HPDE6-E6E7 (cell line): ENCODE measurements around the gene FMNL2.

Experiments
- DNase-seq: peaks from one replicate; pipeline ENCODE4 v3.0.0; 2011; ENCODE audit warnings: missing footprints; ENCODE audit errors: extremely low spot score

The FMNL2 gene

GRCh38 chr2:152425765-152426727, 91.1 kb downstream of the FMNL2 start:
- no peak for DNase-seq

- DNase-seq = no peak
Measured at GRCh38 chr2:152426801-152427200, 91.8 kb downstream of the FMNL2 start.

DNA sequence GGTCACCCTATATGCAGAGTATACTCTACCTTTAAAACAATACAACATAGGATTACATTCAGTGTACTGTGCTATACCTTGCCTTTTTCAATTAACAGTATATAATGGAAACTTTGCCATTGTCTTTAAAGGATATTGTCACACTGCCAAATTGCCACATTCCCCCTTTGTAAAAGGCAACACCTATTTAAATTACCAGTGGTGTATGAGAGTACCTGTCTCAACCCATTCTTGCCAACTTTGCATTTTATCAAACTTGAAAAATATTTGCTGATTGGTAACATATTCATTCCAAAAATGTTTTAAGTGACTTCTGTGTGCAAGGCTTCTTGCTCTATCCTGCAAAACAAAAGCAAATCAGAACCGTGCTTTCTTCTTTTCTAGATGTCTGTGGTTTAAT, 92.9 kb downstream of the FMNL2 start:
- no peak for DNase-seq

GRCh38 chr2:152428800-152429582, 94.0 kb downstream of the FMNL2 start:
- DNase-seq = no peak

- DNase-seq = no peak
Measured at GRCh38 chr2:152430876-152431275, 95.9 kb downstream of the FMNL2 start.

DNA sequence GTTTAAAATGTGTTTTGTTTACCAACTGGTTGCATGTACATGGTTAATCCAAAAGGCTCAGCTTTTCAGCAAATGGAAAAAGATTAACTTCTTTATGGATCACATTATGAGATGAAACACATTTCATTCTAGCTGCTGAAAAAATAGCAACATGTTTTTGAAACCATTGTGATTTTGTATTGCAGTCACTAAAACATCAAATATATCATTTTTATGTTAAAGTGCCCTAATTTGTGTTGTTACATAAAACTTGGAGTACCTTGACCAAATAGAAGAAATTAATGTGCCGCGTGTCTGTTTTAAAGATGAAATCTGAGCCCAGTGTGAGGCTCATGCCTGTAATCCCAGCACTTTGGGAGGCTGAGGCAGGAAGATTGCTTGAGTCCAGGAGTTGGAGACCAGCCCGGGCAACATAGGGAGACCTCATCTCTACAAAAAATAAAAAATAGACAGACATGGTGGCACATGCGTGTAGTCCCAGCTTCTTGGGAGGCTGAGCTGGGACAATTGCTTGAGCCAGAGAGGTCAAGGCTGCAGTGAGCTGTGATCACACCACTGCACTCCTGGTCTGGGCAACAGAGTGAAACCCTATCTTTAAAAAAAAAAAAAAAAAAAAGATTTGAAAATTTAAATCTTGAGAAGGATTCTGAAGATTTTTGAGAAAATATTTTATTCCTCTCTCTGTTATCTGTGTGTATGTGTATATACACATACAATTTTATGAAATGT, 96.6 kb downstream of the FMNL2 start:
- no peak for DNase-seq

GRCh38 chr2:152432206-152432653, 97.3 kb downstream of the FMNL2 start:
- peak; percentile 81 for DNase-seq

DNA sequence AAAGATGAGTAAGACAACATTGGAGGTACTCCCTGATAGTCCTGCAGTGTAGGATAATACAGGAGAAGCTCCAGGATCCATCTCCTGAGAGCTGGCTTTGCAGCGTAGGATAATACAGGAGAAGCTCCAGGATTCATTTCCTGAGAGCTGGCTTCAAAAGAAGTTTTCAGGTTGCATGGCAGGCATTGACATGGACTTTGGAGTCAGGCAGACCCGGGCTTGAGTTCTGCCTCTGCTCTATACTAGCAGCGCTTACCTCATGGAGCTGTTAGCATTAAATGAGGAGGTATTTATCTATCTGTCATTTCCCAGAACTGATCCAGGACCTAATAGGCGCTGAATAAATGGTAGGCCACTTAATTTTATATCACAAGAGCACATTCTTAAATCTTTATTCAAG, 97.8 kb downstream of the FMNL2 start:
- no peak for DNase-seq

DNA sequence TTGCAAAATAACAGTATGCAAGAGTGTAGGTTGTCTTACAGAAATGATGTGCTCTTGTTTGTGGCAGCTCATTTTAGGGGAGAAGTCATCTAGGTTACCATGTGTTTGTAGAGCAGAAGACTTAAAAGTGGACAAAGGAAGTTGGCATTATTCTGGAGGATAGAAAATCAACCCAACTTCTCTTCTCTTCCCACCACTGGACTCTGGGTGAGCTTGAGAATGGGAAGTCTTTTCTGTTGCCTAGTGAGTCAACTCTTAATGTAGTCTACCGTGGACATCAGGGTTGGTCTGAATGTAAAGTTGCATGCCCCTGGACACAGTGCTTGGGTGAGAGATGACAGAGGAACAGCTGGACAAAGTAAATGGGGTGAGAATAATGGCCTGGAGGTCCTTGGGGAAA, 98.3 kb downstream of the FMNL2 start:
- no peak for DNase-seq

DNA sequence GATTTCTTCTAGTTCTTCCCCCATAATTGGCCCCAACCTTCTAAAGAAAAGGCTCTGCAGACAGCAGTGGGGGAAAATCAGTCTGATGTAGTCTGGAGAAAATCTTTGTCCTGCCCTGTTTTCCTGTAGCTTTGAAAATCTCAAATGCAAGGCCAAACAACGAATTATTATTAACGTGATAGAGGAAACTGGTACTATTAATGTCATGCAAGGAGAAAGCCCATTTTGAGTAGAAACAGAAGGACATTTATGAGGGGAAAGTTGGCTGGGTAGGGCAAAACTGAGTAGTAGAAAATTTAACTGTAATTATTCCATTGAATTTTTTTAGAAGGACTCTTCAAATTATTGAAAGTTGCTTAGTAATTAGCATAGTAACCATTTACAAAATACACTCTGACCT, 98.8 kb downstream of the FMNL2 start:
- DNase-seq = no peak

- no peak for DNase-seq
Measured at GRCh38 chr2:152434395-152435182, 99.6 kb downstream of the FMNL2 start.

DNA sequence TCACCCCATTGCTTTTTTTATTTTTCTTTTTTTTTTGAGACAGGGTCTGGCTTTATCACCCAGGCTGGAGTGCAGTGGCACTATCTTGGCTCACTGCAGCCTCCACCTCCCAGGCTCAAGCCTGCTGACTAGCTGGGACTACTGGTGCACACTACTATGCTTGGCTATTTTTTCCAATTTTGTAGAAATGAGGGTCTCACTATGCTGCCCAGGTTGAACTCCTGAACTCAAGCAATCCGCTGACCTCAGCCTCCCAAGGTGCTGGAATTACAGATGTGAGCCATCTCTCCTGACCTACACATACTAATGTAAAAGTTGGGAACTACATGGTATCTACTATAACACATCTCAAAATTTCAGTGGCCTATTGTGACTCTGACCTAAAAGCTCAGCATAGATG, 101.2 kb downstream of the FMNL2 start:
- no peak for DNase-seq

- no peak for DNase-seq
Measured at GRCh38 chr2:152437276-152438108, 102.5 kb downstream of the FMNL2 start.

DNA sequence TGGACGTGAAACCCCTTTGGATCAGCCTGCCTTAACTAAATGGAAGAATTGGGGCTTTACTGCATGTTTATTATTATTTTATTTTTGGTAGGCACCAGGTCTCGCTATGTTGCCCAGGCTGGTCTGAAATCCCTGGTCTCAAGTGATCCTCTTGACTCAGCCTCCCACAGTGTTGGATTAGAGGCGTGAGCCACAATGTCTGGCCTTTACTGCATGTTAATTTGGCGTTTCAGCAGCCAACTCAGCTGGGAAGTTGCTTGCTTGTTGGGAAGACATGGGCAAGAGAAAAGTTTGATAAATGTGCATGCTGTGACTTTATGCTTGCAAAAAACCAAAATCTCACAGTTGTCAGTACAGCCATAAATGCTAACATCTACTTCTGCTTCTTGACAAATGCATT, 105.1 kb downstream of the FMNL2 start:
- no peak for DNase-seq

- DNase-seq = peak; percentile 82
Measured at GRCh38 chr2:152440460-152440859, 105.5 kb downstream of the FMNL2 start.

DNA sequence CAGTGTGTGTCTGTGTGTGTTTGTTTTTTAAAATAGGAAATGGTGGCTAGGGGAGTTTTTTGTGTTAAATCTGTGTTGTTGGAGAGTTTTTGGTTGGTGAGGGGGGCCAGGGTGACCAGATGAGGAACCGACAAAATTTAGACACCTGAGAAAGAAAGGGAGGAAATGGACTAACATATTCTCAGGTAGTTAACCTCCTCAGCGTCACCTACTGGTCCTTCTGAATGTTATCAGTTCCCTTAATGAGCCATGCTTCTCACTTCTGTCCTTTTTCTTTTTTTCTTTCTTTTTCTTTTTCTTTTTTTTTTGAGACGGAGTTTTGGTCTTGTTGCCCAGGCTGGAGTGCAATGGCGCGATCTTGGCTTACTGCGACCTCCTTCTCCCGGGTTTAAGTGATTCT, 107.0 kb downstream of the FMNL2 start:
- no peak for DNase-seq

DNA sequence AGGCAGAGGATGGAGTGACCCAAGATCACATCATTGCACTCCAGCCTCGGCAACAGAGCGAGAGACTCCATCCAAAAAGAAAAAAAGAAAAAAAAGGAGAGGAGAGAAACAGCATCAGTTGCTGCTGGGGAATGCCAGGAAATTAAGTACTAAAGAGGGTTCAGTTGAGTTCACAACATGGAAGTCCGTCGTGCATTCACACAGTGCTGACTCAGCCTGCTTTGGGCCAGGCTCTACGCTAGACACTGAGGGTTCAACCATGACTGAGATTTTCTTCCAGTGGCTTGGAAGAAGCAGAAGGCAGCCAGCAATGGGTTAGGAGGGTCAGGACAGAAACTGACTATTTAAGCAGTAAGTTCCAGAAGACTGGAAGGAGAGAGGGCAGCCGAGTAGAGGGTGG, 108.8 kb downstream of the FMNL2 start:
- no peak for DNase-seq

DNA sequence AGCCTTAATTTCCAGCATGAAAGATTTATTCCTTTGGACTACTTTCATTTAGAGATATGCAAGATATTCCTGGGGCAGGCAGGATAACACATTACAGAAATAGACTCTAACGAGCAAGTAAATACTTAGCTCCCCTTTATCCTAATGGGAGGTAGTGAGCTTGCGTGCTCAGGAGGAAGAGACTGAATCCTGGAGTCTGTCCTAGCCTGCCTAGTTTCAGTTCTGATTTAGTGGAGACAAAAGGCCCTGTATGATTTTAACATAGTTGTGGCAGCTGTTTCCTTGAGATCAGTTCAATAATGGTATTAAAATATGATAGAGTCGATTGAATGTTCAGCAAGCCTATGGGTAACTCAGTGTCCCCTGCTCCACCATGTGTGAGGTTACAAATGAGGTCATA, 109.5 kb downstream of the FMNL2 start:
- no peak for DNase-seq

DNA sequence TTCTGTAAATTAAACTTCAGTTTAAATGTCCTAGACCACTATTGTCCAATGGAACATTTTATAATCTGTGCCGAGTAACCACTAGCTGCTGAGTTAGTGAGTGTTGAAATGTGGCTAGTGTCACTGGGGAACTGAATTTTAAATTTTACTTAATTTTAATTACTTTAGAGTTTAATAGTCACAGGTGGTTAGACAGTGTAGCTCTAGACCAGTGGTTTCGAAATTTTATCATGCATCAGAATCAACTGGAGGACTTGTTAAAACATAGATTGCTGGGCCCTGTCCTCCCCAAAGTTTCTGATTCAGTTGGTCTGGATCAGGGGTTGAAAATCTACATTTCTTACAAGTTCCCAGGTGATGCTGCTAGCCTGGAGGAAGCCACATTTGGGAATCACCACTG, 110.4 kb downstream of the FMNL2 start:
- no peak for DNase-seq

DNA sequence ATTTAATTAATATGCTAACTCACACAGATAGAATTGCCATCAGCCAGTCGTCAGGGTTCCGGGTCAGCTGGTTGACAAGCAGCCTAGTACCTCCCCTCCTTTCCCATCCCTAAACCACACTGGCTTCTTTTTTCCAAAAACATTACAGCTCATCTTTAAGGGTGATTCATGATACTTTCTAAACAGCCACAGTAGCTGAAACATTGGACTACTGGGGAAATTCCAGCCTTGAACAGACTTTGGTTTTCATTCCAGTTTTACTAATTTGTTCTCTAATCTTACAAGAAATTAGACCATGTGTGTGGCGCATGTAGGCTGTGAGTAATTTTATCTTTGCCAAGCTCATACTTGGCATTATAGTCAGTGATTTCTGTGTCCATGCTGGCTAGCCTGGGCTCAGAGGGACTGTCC, 110.8 kb downstream of the FMNL2 start:
- DNase-seq = no peak
